Muscle of arm (tissue), 12 donors: ENCODE measurements around the gene HAUS1. TPM values are rescaled to one million over a fixed set of nuclear protein-coding genes. Genes with fewer than 3 reads are reported as not detected.
"Not testable (repeated sequence)": the region's sequence is repeated elsewhere in the genome, so short reads cannot be mapped to it uniquely, and the experiment has no call there.

ENCODE experiments used
- DNase-seq: peaks from one replicate; pipeline ENCODE4 v3.0.0-alpha.2; 2013
- polyA plus RNA-seq, 12 donors: library from polyadenylated mRNA; unstranded; fragments of 120-200 nt; gene quantifications; one replicate each; pipeline ENCODE4 v1.2.1, GENCODE V29; 2013; ENCODE audit not compliant: insufficient read length in 12 of 12

The HAUS1 gene
- polyA plus RNA-seq, 12 donors, result 17.3 to 37.5 (median 28.6) TPM; not detected in 1

DNA sequence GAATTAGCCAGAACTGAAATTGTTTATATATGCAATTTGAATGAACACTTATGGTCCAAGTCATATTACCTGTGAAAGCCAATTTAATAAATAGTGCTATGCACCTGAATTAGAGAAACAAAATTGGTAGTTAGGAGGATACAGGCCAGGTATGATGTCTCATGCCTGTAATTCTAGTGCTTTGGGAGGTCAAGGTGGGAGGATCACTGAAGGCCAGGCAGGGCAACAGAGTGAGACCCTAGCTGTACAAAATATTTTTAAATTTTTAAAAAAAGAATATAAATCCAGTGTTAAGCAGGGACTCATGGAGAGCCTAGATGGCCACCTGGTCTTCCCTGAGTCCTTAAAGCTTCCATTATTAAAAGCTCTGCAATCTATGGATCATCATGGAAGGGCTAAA lies 24.8 kb upstream of the HAUS1 start:
- DNase-seq, result no peak

GRCh38 chr18:46080156-46080555 lies 24.0 kb upstream of the HAUS1 start:
- no peak for DNase-seq

GRCh38 chr18:46084431-46084830 lies 19.8 kb upstream of the HAUS1 start:
- DNase-seq, result no peak

- DNase-seq, result not testable (repeated sequence)
Observed at GRCh38 chr18:46088501-46088900, 15.7 kb upstream of the HAUS1 start.

DNA sequence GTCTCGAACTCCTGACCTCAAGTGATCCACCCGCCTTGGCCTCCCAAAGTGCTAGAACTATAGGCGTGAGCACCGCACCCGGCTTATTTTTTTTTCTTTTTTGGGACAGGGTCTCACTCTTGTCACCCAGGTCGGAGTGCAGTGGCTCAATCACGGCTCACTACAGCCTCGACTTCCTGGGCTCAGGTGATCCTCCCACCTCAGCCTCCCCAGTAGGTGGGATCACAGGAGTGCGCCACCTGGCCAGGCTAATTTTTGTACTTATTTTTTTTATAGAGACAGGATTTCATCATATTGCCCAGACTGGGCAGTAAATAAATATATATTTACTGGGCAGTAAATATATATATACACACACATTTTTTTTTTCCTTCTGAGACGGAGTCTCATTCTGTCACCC lies 8.7 kb upstream of the HAUS1 start:
- no peak for DNase-seq

GRCh38 chr18:46096651-46097300 lies 7.4 kb upstream of the HAUS1 start:
- no peak for DNase-seq

GRCh38 chr18:46097431-46097800 lies 6.8 kb upstream of the HAUS1 start:
- DNase-seq, result no peak

DNA sequence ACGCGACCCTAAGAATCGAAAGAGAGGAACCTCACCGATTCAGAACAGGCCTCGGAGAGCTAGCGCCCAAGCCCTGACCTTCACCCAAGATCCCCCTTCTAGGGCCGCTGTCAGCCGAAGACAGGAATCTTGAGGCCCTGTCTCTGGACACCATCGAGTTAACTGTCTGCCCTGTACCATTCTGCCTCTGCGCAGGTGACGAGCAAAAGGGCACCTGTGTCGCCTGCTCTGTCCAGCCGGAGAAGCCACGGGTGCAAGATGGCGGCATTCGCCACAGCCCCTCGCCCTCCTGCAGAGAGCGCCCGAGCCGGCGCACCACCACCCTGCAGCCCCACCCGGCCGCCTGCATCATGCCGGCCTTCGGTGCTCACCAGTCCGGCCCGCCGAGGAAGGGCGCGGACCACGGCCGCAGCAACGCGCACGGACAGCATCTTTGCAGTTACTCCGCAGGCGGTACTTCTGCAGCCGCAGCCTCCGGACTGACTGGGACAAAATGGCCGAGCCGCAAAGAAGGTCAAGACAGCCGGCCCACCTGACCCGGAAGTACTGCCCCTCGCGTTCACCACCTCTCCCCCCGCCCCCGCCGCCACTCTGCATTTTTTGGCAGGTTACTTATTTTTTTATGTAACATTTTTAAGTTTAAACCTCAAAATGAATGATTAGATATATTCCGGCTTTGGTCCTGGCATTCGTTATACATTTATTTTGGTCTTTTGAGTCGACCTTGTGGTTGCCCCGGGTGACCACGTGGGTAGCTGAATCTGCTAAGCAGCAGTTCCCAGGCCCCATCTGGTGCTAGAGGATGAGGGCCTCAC lies 6.2 kb upstream of the HAUS1 start, which contains the start of gene ATP5F1A:
ATP5F1A (minus strand) TSS at position 496 of the 815 bp plus-strand sequence; CDS start at position 431, 65 bp downstream.
- peak; percentile 87 for DNase-seq

- DNase-seq, result no peak
Observed at GRCh38 chr18:46098616-46098933, 5.6 kb upstream of the HAUS1 start.

GRCh38 chr18:46099463-46099862 lies 4.7 kb upstream of the HAUS1 start:
- DNase-seq, result no peak

GRCh38 chr18:46109386-46109785 lies 5.2 kb downstream of the HAUS1 start:
- DNase-seq, result no peak

DNA sequence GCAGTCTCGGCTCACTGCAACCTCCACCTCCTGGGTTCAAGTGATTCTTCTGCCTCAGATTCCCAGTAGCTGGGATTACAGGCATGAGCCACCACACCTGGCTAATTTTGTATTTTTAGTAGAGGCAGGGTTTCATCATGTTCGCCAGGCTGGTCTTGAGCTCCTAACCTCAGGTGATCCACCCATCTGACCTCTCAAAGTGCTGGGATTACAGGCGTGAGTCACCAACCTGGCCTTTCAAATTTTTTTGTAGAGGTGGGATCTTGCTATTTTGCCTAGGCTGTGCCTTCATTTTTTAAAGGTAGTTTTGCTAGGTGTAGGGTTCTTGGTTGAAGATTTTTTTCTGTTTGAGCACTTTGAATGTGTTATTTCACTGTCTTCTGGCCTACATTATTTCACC lies 6.2 kb downstream of the HAUS1 start:
- DNase-seq, result no peak

DNA sequence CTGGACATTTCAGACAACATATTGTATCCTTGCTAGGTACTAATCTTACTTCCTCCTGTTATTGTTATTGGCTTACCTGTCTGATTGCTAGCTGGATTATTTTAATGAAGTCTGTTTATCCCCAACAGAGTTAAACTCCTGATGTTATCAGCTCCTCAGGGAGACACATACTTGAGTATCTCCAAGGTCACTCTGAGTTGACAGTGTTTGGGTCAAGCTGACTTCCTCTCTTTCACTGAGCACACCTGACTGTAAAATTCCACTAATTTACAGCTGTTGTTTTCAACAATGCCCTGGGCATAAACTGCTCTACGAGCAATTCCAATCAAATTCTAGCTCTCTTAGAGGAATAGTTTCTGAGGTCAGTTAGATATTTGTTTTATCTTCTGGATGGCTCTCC lies 9.6 kb downstream of the HAUS1 start:
- DNase-seq, result no peak

GRCh38 chr18:46126625-46127024 lies 22.4 kb downstream of the HAUS1 start:
- DNase-seq, result not testable (repeated sequence)

GRCh38 chr18:46130061-46130460 lies 25.9 kb downstream of the HAUS1 start:
- DNase-seq, result no peak

- not testable (repeated sequence) for DNase-seq
Observed at GRCh38 chr18:46130549-46130948, 26.4 kb downstream of the HAUS1 start.

GRCh38 chr18:46133534-46133933 lies 29.3 kb downstream of the HAUS1 start:
- no peak for DNase-seq

DNA sequence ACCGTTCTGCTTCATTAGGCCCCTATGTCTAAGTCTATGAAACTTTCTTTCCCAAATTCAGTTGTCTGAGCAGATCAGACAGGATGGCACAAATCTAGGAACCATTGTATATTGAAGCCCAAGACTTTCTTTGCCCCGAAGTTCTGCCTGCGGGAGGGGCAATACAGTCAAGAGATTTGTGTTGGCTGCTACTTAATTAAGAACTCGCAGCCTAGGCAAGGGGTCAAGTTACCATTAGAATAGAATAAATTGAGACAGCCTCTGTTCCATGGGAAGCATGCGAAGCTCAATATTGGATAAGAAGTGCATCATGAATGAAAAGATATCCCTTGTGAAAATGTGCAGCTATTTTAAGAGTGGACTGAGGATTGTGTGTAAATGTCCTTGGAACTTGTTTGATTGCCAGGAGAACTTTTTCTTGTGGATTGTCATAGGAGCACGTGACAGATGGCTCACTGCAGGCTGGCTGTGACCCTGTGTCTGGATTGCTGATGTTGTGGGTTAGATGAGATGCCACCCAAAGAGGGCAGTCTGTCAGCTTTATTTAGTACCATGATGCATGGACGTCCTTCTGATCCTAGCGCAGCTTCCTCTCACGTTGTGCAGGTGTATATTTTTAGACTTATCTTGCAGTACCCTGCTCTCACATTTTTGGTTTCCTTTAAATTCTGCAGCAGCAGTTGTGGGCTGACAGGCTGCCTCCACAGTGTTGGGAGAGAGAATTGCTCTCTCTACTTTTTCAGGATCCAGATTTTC lies 30.9 kb downstream of the HAUS1 start:
- no peak for DNase-seq

DNA sequence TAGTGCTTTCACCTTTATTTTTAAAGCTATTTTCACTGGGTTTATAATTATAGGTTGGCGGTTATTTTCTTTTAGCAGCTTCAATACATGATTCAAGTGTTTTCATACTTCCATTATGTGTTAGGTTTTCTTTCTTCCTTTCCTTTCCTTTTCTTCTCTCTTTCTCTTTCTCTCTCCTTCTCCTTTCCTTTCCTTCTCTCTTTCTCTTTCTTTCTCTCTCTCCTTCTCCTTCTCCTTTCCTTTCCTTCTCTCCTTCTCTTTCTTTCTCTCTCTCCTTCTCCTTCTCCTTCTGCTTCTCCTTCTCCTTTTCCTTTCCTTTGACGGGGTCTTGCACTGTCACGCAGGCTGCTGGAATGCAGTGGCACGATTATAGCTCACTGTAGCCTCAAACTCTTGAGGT lies 36.0 kb downstream of the HAUS1 start:
- DNase-seq, result no peak

DNA sequence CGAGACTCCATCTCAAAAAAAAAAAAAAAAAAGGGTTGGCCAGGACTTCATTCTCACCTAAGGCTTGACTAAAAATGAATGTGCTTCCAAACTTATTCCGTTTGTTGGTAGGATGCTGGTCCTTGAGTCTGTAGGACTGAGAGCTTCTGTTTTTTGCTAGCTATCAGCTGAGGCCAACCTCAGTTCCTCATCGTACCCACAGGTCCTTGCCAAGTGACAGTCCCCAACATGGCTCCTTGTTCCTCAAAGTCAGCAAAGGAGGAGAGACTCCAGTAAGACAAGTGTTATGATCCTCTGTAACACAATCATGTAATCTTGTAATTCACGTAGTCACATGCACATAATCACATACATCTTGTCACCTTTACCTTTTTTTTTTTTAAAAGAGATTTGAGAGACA lies 37.0 kb downstream of the HAUS1 start:
- no peak for DNase-seq

DNA sequence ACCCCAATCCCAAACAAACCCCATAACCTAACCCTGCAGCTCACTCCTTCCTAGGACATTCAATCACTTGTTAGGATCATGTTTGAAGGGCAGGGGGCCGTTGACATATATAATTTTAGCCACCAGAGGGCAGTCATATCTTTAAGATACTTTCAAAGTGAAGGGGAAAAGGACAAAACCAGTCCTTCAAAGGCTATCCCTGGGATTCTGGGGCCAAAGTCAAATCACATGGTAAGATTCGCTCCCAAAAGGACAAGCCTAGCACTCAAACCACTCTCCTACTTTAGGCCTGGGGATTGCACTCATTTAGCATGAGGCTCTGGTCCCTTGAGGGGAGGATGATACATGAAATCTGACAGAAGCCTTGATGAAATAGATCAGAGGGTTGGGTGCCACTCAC lies 44.6 kb downstream of the HAUS1 start:
- DNase-seq, result peak; percentile 28

DNA sequence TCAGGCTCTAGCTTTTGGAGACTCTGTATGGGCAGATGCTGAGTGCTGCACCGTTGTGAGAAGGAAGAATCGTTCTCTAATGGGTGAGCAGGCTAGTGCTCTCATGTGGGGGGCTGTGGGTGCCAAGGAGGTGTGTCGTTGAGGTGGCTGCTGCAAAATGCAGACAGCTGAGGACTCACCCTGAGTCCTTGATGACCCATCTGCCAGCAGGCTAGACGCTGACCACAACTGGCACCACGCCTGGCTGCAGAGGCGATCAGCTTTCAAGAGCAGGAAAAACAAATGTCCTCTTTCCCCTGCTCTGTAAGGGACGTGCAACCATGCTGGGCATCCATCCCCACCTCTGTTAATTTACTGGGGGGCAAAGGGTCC lies 48.2 kb downstream of the HAUS1 start:
- DNase-seq, result no peak
